ENCODE data around the gene NKX6-1.

NKX6-1 gene

GRCh38 chr4:84491481-84491880 lies 7.6 kb downstream of the NKX6-1 start:
- DNase-seq (ENCODE audit: extremely low read depth, insufficient read length): no peak
- Histone ChIP-seq H3K27me3 (replicated peaks; ENCODE audit: control insufficient read depth, insufficient read depth, low read length) (no peaks in the 10 kb centered on the region; the same call in 1 of the 2 replicates), H3K4me3 (replicated peaks; ENCODE audit: low read depth, low read length) (no peak overlapping the region), H3K36me3 (ENCODE audit: control insufficient read depth, insufficient read depth, low read length) (no peaks in the 10 kb centered on the region)
- TF ChIP-seq CTCF (IDR thresholded peaks at IDR 0.05; ENCODE audit: insufficient read depth, low read length, poor library complexity, severe bottlenecking): no peak

- Histone ChIP-seq H3K27me3 (replicated peaks; ENCODE audit: control insufficient read depth, insufficient read depth, low read length) (no peaks in the 10 kb centered on the region; the same call in 1 of the 2 replicates), H3K36me3 (ENCODE audit: control insufficient read depth, insufficient read depth, low read length) (no peaks in the 10 kb centered on the region), H3K4me3 (replicated peaks; ENCODE audit: low read depth, low read length) (no peak overlapping the region)
- TF ChIP-seq CTCF (IDR thresholded peaks at IDR 0.05; ENCODE audit: insufficient read depth, low read length, poor library complexity, severe bottlenecking): no peak
- no peak for DNase-seq (ENCODE audit: extremely low read depth, insufficient read length)
Observed at GRCh38 chr4:84490663-84491062, 8.4 kb downstream of the NKX6-1 start.

GRCh38 chr4:84484236-84484635 lies 14.9 kb downstream of the NKX6-1 start:
- no peaks in the 10 kb centered on the region; the same call in 1 of the 2 replicates for H3K27me3 ChIP-seq (replicated peaks; ENCODE audit: control insufficient read depth, insufficient read depth, low read length)
- no peak for TF ChIP-seq CTCF (IDR thresholded peaks at IDR 0.05; ENCODE audit: insufficient read depth, low read length, poor library complexity, severe bottlenecking)
- no peak overlapping the region for H3K4me3 ChIP-seq (replicated peaks; ENCODE audit: low read depth, low read length)
- no peaks in the 10 kb centered on the region for H3K36me3 ChIP-seq (ENCODE audit: control insufficient read depth, insufficient read depth, low read length)
- no peak for DNase-seq (ENCODE audit: extremely low read depth, insufficient read length)

- Histone ChIP-seq H3K27me3 (replicated peaks; ENCODE audit: control insufficient read depth, insufficient read depth, low read length) (no peaks in the 10 kb centered on the region; the same call in 1 of the 2 replicates), H3K36me3 (ENCODE audit: control insufficient read depth, insufficient read depth, low read length) (no peaks in the 10 kb centered on the region), H3K4me3 (replicated peaks; ENCODE audit: low read depth, low read length) (no peak overlapping the region)
- no peak for TF ChIP-seq CTCF (IDR thresholded peaks at IDR 0.05; ENCODE audit: insufficient read depth, low read length, poor library complexity, severe bottlenecking)
- no peak for DNase-seq (ENCODE audit: extremely low read depth, insufficient read length)
Observed at GRCh38 chr4:84483688-84484087, 15.4 kb downstream of the NKX6-1 start.

- no peaks in the 10 kb centered on the region; the same call in 1 of the 2 replicates for H3K27me3 ChIP-seq (replicated peaks; ENCODE audit: control insufficient read depth, insufficient read depth, low read length)
- DNase-seq (ENCODE audit: extremely low read depth, insufficient read length): no peak
Observed at GRCh38 chr4:84482564-84483563, 16.2 kb downstream of the NKX6-1 start.

More at GRCh38 chr4:84482564-84483563, 16.2 kb downstream of the NKX6-1 start:
- no peaks in the 10 kb centered on the region for H3K36me3 ChIP-seq (ENCODE audit: control insufficient read depth, insufficient read depth, low read length)
- H3K4me3 ChIP-seq (replicated peaks; ENCODE audit: low read depth, low read length): no peak overlapping the region
- TF ChIP-seq CTCF (IDR thresholded peaks at IDR 0.05; ENCODE audit: insufficient read depth, low read length, poor library complexity, severe bottlenecking): no peak
